B cell (primary cell): ENCODE data around the gene MARS1.

Experiments
- EZH2 ChIP-seq: IDR thresholded peaks from 2 replicates; pipeline ENCODE4 v1.6.1; 2012; ENCODE audit warnings: borderline replicate concordance, low read depth, mild to moderate bottlenecking, moderate library complexity, low read length; ENCODE audit not compliant: insufficient read depth, poor library complexity, severe bottlenecking
- TF ChIP-seq, protein P1 (sequence below): fragments of 200-600 bp; IDR thresholded peaks from one replicate; pipeline ENCODE4 v1.8.0; 2022; ENCODE audit warnings: antibody characterized with exemption, mild to moderate bottlenecking

DNA sequence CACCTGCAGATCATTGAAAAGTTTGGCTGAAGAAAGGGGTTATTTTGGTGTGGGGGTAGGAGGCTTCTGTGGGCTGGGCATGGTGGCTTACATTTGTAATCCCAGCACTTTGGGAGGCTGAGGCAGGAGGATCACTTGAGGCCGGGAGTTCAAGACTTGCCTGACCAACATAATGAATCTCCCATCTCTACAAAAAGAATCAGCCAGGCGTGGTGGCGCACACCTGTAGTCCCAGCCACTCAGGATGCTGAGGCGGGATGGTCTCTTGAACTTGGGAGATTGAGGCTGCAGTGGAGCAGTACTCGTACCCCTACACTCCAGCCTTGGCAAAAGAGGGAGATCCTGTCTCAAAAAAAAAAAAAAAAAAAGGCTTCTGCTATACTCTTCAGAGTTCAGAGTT lies 25.4 kb downstream of the MARS1 start:
- TF ChIP-seq, protein P1, sequence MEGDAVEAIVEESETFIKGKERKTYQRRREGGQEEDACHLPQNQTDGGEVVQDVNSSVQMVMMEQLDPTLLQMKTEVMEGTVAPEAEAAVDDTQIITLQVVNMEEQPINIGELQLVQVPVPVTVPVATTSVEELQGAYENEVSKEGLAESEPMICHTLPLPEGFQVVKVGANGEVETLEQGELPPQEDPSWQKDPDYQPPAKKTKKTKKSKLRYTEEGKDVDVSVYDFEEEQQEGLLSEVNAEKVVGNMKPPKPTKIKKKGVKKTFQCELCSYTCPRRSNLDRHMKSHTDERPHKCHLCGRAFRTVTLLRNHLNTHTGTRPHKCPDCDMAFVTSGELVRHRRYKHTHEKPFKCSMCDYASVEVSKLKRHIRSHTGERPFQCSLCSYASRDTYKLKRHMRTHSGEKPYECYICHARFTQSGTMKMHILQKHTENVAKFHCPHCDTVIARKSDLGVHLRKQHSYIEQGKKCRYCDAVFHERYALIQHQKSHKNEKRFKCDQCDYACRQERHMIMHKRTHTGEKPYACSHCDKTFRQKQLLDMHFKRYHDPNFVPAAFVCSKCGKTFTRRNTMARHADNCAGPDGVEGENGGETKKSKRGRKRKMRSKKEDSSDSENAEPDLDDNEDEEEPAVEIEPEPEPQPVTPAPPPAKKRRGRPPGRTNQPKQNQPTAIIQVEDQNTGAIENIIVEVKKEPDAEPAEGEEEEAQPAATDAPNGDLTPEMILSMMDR = no peak
- TF ChIP-seq EZH2 = no peak
